Keratinocyte (primary cell): Measurements from ENCODE around the gene KRT3. TPM values are rescaled to one million over a fixed set of nuclear protein-coding genes. Genes with fewer than 3 reads are reported as not detected.

Experiments
- DNase-seq: peaks from one replicate; pipeline ENCODE4 v3.0.0-alpha.2; 2011; ENCODE audit warnings: low read depth, missing footprints, low spot score
- FAIRE-seq: peaks from 2 replicates; lab custom pipeline; 2011; peaks lifted over from hg19 to GRCh38; lab: Jason Lieb, UNC
- H2AFZ ChIP-seq: 2 replicates; pipeline ENCODE4 v1.6.0; 2012; ENCODE audit warnings: low read length, control low read depth, inconsistent platforms; ENCODE audit not compliant: control insufficient read depth
- H3K27ac ChIP-seq: 2 replicates; pipeline ENCODE4 v1.5.1; 2011; ENCODE audit warnings: low read length; ENCODE audit not compliant: control insufficient read depth, insufficient read depth
- H3K27me3 ChIP-seq: 3 replicates; pipeline ENCODE4 v1.6.0; 2011; ENCODE audit warnings: low read length; ENCODE audit not compliant: control insufficient read depth, insufficient read depth; ENCODE audit errors: extremely low read depth
- H3K36me3 ChIP-seq, 2 experiments: 2 replicates in 1 of 2; 3 replicates in 1 of 2; pipeline ENCODE4 v1.5.1; 2011; ENCODE audit warnings: low read length in 2 of 2, mild to moderate bottlenecking in 1 of 2; ENCODE audit not compliant: control insufficient read depth in 2 of 2, insufficient read depth in 2 of 2; ENCODE audit errors: extremely low read depth in 1 of 2
- H3K4me1 ChIP-seq: 3 replicates; pipeline ENCODE4 v1.5.1; 2011; ENCODE audit warnings: low read length; ENCODE audit not compliant: control insufficient read depth, insufficient read depth; ENCODE audit errors: extremely low read depth
- H3K4me2 ChIP-seq: 3 replicates; pipeline ENCODE4 v1.6.0; 2011; ENCODE audit warnings: low read depth, low read length; ENCODE audit not compliant: control insufficient read depth, insufficient read depth; ENCODE audit errors: extremely low read depth
- H3K4me3 ChIP-seq, 3 experiments: fragments of 200-600 bp in 1 of 3; sonication (generic) in 1 of 3; 2 replicates in 2 of 3; 3 replicates in 1 of 3; pipeline ENCODE4 v1.5.1; 2011 to 2016; ENCODE audit warnings: low read length in 3 of 3, mild to moderate bottlenecking in 3 of 3, control low read depth in 2 of 3, inconsistent platforms in 1 of 3, low read depth in 1 of 3, mixed read lengths in 1 of 3, mixed run types in 1 of 3, moderate library complexity in 1 of 3; ENCODE audit not compliant: control insufficient read depth in 2 of 3, insufficient read depth in 2 of 3; ENCODE audit errors: extremely low read depth in 1 of 3
- H3K79me2 ChIP-seq: 2 replicates; pipeline ENCODE4 v1.6.0; 2012; ENCODE audit warnings: low read length; ENCODE audit not compliant: control insufficient read depth, insufficient read depth
- H3K9ac ChIP-seq: 3 replicates; pipeline ENCODE4 v1.6.0; 2011; ENCODE audit warnings: low read length; ENCODE audit not compliant: control insufficient read depth, insufficient read depth; ENCODE audit errors: extremely low read depth
- H3K9me1 ChIP-seq: 3 replicates; pipeline ENCODE4 v1.6.0; 2011; ENCODE audit warnings: low read length; ENCODE audit not compliant: control insufficient read depth, insufficient read depth; ENCODE audit errors: extremely low read depth
- H3K9me3 ChIP-seq: 2 replicates; pipeline ENCODE4 v1.5.1; 2012; ENCODE audit warnings: low read depth, low read length; ENCODE audit not compliant: control insufficient read depth
- H4K20me1 ChIP-seq: 3 replicates; pipeline ENCODE4 v1.6.0; 2011; ENCODE audit warnings: low read length; ENCODE audit not compliant: control insufficient read depth, insufficient read depth; ENCODE audit errors: extremely low read depth
- EZH2 ChIP-seq: IDR thresholded peaks from one replicate; pipeline ENCODE4 v1.6.1; 2012; ENCODE audit warnings: inconsistent platforms, mild to moderate bottlenecking, low read length, moderate library complexity
- dilution Hi-C: fragments of 300-500 bp; cut with MboI; formaldehyde crosslinking; loops from one replicate; pipeline ENCODE4 v1.7.0; 2020; ENCODE audit warnings: low sequenced_read_pairs; ENCODE audit not compliant: extremely low pct_ligation_motif_present
- polyA plus RNA-seq, 5 experiments: library from polyadenylated mRNA; depleted of rRNA in 3 of 5; stranded (reverse) in 3 of 5; stranded (forward) in 1 of 5; unstranded in 1 of 5; fragments of >200 nt; gene quantifications; 1 replicate in 1 of 5; 2 replicates in 3 of 5; 3 replicates in 1 of 5; pipeline versions ENCODE4 v1.2.1 to v1.2.3, GENCODE V29; 2011 to 2012; ENCODE audit warnings: missing spikeins in 2 of 5, low read depth in 1 of 5, low replicate concordance in 1 of 5
- TF ChIP-seq, protein P1 (sequence below), 3 experiments: IDR thresholded peaks in 1 of 3; conservative IDR thresholded peaks in 1 of 3; optimal IDR thresholded peaks in 1 of 3; 2 replicates in 2 of 3; 3 replicates in 1 of 3; pipeline versions ENCODE3 to v1.5.1; 2011; ENCODE audit warnings: low read length in 3 of 3, mild to moderate bottlenecking in 3 of 3, moderate library complexity in 2 of 3, control low read depth in 1 of 3, inconsistent platforms in 1 of 3; ENCODE audit not compliant: insufficient read depth in 2 of 3; ENCODE audit errors: extremely low read depth in 1 of 3

Gene KRT3
- polyA plus RNA-seq, 1 donor (not counting 4 experiments of a cell fraction or from before 2014, with no cell fraction given), result 0.29 TPM

DNA sequence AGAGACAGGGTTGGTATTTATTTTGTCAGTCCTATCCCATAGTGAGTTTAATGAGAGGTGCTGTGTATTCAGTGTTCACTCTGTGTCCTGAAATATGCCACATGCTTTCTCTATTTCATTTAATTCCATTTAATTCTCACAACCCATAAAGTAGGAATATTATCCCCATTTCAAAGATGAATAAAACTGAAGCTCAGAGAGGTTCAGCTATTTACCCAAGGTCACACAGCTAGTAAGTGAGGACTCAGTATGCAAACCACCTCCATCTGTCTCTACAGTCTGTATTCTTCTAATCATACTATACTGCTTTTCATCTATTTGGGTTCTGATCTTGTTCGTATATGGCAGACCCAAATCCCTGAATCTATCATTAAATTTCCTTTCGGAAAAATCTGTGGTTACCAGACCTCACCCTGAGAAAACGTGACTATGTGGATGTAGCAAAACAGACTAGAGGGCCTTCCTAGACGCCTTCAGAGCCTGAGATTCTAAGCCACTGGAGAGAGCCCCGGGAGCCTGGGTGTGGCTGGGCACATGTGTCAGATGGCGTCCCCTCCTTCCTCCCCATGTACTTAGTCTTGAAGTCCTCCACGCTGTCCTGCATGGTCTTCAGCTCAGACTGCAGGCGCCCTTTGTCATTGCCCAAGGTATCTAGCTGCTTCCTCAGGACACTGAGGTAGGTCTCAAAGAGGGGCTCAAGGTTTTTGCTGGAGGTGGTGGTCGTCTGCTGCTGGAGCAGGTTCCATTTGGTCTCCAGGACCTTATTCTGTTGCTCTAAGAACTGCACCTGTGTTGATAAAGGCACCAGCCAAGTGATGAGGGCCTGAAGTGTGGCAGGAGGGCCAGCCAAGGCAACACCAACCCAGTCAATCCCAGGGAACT is 15.5 kb upstream of the KRT3 start:
- Histone ChIP-seq H3K4me1 (no peaks in the 10 kb centered on the region), H3K27me3 (peaks cover 37% of the 10 kb centered on the region), H4K20me1 (no peaks in the 10 kb centered on the region), H3K27ac (no peak overlapping the region), H3K9me1 (no peaks in the 10 kb centered on the region), H3K9ac (no peak overlapping the region), H3K4me2 (no peak overlapping the region), H3K4me3 (no peak overlapping the region), H3K79me2 (no peaks in the 10 kb centered on the region), H3K36me3 (no peaks in the 10 kb centered on the region), H2AFZ (no peak overlapping the region), H3K9me3 (no peaks in the 10 kb centered on the region)
- FAIRE-seq (no peak), DNase-seq (no peak)
- dilution Hi-C loops, result no loop called here
- TF ChIP-seq EZH2, result no peak
- TF ChIP-seq, protein P1, sequence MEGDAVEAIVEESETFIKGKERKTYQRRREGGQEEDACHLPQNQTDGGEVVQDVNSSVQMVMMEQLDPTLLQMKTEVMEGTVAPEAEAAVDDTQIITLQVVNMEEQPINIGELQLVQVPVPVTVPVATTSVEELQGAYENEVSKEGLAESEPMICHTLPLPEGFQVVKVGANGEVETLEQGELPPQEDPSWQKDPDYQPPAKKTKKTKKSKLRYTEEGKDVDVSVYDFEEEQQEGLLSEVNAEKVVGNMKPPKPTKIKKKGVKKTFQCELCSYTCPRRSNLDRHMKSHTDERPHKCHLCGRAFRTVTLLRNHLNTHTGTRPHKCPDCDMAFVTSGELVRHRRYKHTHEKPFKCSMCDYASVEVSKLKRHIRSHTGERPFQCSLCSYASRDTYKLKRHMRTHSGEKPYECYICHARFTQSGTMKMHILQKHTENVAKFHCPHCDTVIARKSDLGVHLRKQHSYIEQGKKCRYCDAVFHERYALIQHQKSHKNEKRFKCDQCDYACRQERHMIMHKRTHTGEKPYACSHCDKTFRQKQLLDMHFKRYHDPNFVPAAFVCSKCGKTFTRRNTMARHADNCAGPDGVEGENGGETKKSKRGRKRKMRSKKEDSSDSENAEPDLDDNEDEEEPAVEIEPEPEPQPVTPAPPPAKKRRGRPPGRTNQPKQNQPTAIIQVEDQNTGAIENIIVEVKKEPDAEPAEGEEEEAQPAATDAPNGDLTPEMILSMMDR (optimal IDR thresholded peaks at IDR 0.05 in 1 of 3, IDR thresholded peaks at IDR 0.05 in 1 of 3, conservative IDR thresholded peaks at IDR 0.05 in 1 of 3; ENCODE audit: extremely low read depth in 1 of 3, insufficient read depth in 2 of 3, low read length in 3 of 3), result no peak

DNA sequence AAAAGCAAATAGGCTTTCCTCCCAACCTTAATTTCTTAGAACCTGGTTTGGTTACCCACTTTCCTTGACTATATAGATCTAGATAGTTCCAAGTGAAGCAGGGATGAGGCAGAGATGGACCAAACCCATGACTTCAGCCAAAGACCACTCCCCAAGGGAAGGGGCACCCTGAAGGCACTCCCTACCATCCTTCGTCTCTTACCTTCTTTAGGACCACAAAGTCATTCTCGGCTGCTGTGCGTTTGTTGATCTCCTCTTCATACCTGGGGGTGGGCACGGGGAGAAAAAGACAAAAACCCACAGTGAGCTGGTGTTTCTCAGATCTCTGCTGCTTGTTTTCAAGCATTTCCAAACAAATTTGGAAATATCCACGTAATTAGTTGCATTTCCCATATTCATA is 14.6 kb upstream of the KRT3 start:
- H3K79me2 ChIP-seq, result no peaks in the 10 kb centered on the region
- dilution Hi-C loops, result no loop called here

More for the DNA sequence above, 14.6 kb upstream of the KRT3 start:
- Histone ChIP-seq H2AFZ (no peak overlapping the region), H3K9me3 (no peaks in the 10 kb centered on the region), H3K27ac (no peak overlapping the region), H3K27me3 (peaks cover 37% of the 10 kb centered on the region), H3K36me3 (no peaks in the 10 kb centered on the region), H3K4me3 (no peak overlapping the region), H3K9ac (no peak overlapping the region), H3K4me2 (no peak overlapping the region), H3K9me1 (no peaks in the 10 kb centered on the region), H4K20me1 (no peaks in the 10 kb centered on the region), H3K4me1 (no peaks in the 10 kb centered on the region)
- FAIRE-seq (no peak), DNase-seq (no peak)
- TF ChIP-seq, protein P1 (optimal IDR thresholded peaks at IDR 0.05 in 1 of 3, IDR thresholded peaks at IDR 0.05 in 1 of 3, conservative IDR thresholded peaks at IDR 0.05 in 1 of 3; ENCODE audit: extremely low read depth in 1 of 3, insufficient read depth in 2 of 3, low read length in 3 of 3), result no peak
- no peak for TF ChIP-seq EZH2
